OCI-LY3 (cell line): ENCODE measurements around the gene IL12B.

Source experiments
- CTCF ChIP-seq: fragments of 200-600, 300-600 bp; sonication (generic); IDR thresholded peaks from 2 replicates; pipeline ENCODE4 v1.5.1; 2014; ENCODE audit warnings: antibody characterized with exemption, low read length, low read depth
- EZH2phosphoT487 ChIP-seq: fragments of 200-600 bp; shearing (Covaris generic); IDR thresholded peaks from 2 replicates; pipeline ENCODE4 v1.6.1; 2018; ENCODE audit warnings: antibody characterized with exemption, mixed run types, low read depth

GRCh38 chr5:159330131-159330800, at the start of gene IL12B:
- TF ChIP-seq CTCF (no peak), EZH2phosphoT487 (no peak)
